ENCODE data around the gene LATS1. TPM values are rescaled to one million over a fixed set of nuclear protein-coding genes. Genes with fewer than 3 reads are reported as not detected.

Gene LATS1
- total and polyA plus RNA-seq, 2 donors from 2014 or later, result 3.3 to 32.4 TPM

DNA sequence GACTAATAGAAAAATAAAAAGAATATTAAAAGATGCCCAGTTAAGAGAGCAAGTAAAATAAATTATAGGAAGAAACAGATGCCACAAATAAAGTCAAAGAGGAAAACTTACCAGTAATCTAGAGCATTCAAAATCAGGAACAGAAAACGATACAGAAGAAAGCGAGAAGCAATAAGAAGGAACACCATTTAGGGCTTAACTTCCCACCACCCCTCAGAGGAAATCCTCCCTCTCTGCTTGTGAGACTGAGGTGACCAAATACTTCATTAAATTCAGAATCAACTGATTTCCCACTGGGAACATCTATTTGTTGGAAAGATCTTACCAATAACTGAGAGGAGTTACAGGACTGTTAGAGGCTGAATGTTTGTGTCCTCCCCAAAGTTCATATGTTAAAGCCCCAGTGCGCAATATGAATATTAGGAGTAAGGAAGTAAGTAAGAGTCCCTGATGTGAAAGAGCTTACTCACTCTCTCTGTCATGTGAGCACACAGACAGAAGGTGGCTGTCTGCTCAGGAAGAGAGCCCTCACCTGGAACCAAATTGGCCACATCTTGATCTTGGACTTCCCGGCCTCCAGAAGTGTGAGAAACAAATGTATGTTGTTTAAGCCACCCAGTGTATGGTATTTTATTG is 88.9 kb downstream of the LATS1 start:
- H3K9me3 ChIP-seq (ENCODE audit: control insufficient read depth in 2 of 3, insufficient read depth in 1 of 3, low read length in 3 of 3), result no peaks in the 10 kb centered on the region
- FAIRE-seq (no peak), DNase-seq (no peak)
- H3K36me3 ChIP-seq (ENCODE audit: control insufficient read depth in 2 of 3, insufficient read depth in 3 of 3, low read length in 3 of 3), result no peaks in the 10 kb centered on the region
- no peaks in the 10 kb centered on the region for H3K4me1 ChIP-seq (ENCODE audit: control insufficient read depth in 2 of 3, insufficient read depth in 2 of 3, low read depth in 1 of 3, low read length in 3 of 3)
- intact Hi-C loops (cut with DNase I), result no loop called here
- H3K27ac ChIP-seq (ENCODE audit: low read depth in 2 of 2, low read length in 2 of 2), result no peak overlapping the region
- no peaks in the 10 kb centered on the region for H3K27me3 ChIP-seq (ENCODE audit: control insufficient read depth, insufficient read depth, low read length)
- H3K9ac ChIP-seq (ENCODE audit: low read length in 3 of 3), result no peak overlapping the region
- no peak overlapping the region for H3K4me3 ChIP-seq (ENCODE audit: low read length in 3 of 3)
- TF ChIP-seq, protein P1, sequence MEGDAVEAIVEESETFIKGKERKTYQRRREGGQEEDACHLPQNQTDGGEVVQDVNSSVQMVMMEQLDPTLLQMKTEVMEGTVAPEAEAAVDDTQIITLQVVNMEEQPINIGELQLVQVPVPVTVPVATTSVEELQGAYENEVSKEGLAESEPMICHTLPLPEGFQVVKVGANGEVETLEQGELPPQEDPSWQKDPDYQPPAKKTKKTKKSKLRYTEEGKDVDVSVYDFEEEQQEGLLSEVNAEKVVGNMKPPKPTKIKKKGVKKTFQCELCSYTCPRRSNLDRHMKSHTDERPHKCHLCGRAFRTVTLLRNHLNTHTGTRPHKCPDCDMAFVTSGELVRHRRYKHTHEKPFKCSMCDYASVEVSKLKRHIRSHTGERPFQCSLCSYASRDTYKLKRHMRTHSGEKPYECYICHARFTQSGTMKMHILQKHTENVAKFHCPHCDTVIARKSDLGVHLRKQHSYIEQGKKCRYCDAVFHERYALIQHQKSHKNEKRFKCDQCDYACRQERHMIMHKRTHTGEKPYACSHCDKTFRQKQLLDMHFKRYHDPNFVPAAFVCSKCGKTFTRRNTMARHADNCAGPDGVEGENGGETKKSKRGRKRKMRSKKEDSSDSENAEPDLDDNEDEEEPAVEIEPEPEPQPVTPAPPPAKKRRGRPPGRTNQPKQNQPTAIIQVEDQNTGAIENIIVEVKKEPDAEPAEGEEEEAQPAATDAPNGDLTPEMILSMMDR (IDR thresholded peaks at IDR 0.05; ENCODE audit: borderline replicate concordance, extremely low read depth, insufficient read depth), result no peak

DNA sequence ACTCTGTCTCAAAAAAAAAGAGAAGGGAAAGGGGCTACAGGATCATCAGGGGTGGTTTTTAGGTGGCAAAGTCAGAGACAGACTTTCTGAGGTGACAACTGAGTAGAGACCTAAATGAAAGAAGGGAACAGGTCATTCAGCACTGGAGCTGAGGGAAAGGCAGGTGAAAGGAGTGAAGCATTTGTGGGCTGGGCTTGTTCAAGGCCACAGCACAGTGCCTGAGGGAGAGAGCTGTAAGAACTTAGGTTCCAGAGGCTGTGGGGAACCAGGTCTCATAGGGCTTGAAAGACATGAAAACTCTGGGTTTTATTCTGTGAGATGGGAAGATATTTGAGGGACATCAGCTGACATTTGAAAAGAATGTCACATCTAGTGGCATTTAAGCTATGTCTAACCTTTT is 90.2 kb downstream of the LATS1 start:
- FAIRE-seq, result no peak
- no peak for DNase-seq
- Histone ChIP-seq H3K4me1 (ENCODE audit: control insufficient read depth in 2 of 3, insufficient read depth in 2 of 3, low read depth in 1 of 3, low read length in 3 of 3) (no peaks in the 10 kb centered on the region), H3K9ac (ENCODE audit: low read length in 3 of 3) (no peak overlapping the region), H3K36me3 (ENCODE audit: control insufficient read depth in 2 of 3, insufficient read depth in 3 of 3, low read length in 3 of 3) (no peaks in the 10 kb centered on the region), H3K27me3 (ENCODE audit: control insufficient read depth, insufficient read depth, low read length) (no peaks in the 10 kb centered on the region), H3K27ac (ENCODE audit: low read depth in 2 of 2, low read length in 2 of 2) (no peak overlapping the region), H3K9me3 (ENCODE audit: control insufficient read depth in 2 of 3, insufficient read depth in 1 of 3, low read length in 3 of 3) (no peaks in the 10 kb centered on the region), H3K4me3 (ENCODE audit: low read length in 3 of 3) (no peak overlapping the region)
- intact Hi-C loops (cut with DNase I), result no loop called here
- TF ChIP-seq, protein P1 (IDR thresholded peaks at IDR 0.05; ENCODE audit: borderline replicate concordance, extremely low read depth, insufficient read depth), result no peak

DNA sequence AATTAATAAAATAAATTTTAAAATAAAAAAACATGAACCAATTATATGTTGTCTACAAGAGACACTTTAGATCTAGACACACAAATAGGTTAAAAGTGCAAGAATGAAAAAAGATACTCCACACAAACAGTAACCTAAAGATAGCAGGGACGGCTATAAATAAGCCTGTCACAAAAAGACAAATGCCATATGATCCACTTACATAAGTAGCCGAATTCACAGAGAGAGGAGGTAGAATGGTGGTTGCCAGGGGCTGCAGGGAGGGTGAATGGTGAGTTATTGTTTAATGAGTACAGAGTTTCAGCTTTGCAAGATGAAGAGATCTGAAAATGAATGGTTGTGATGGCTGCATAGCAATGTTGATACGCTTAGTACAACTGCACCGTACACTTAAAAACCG is 102.1 kb downstream of the LATS1 start:
- no peaks in the 10 kb centered on the region for H3K27me3 ChIP-seq (ENCODE audit: control insufficient read depth, insufficient read depth, low read length)
- TF ChIP-seq, protein P1 (IDR thresholded peaks at IDR 0.05; ENCODE audit: borderline replicate concordance, extremely low read depth, insufficient read depth), result no peak
- H3K9me3 ChIP-seq (ENCODE audit: control insufficient read depth in 2 of 3, insufficient read depth in 1 of 3, low read length in 3 of 3), result peaks cover 0 to 4% (median 0%) of the 10 kb centered on the region in 3 donors
- H3K36me3 ChIP-seq (ENCODE audit: control insufficient read depth in 2 of 3, insufficient read depth in 3 of 3, low read length in 3 of 3), result peaks cover 0 to under 1% (median 0%) of the 10 kb centered on the region in 3 donors
- no peak overlapping the region for H3K27ac ChIP-seq (ENCODE audit: low read depth in 2 of 2, low read length in 2 of 2)
- no peak overlapping the region for H3K9ac ChIP-seq (ENCODE audit: low read length in 3 of 3)
- no peak for FAIRE-seq
- H3K4me1 ChIP-seq (ENCODE audit: control insufficient read depth in 2 of 3, insufficient read depth in 2 of 3, low read depth in 1 of 3, low read length in 3 of 3), result no peaks in the 10 kb centered on the region
- no peak overlapping the region for H3K4me3 ChIP-seq (ENCODE audit: low read length in 3 of 3)
- no peak for DNase-seq
- intact Hi-C loops (cut with DNase I), result no loop called here

DNA sequence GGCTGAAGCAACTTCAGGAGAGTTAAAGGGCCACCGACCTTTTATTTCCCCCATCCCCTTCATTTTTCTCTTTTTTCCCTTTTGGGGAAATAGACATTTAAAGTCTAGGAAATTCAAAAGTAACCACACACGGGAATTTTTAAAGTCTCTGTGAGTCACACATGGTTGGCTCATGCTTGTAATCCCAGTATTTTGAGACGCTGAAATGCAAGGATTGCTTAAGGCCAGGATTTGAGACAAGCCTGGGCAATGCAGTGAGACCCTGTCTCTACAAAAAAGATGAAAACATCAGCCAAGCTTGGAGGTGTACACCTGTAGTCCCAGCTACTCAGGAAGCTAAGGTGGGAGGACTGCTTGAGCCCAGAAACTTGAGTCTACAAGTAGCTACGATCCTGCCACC is 103.6 kb downstream of the LATS1 start:
- FAIRE-seq (no peak), DNase-seq (no peak)
- Histone ChIP-seq H3K27ac (ENCODE audit: low read depth in 2 of 2, low read length in 2 of 2) (no peak overlapping the region), H3K9me3 (ENCODE audit: control insufficient read depth in 2 of 3, insufficient read depth in 1 of 3, low read length in 3 of 3) (peaks cover 0 to 4% (median 0%) of the 10 kb centered on the region in 3 donors), H3K36me3 (ENCODE audit: control insufficient read depth in 2 of 3, insufficient read depth in 3 of 3, low read length in 3 of 3) (no peaks in the 10 kb centered on the region), H3K27me3 (ENCODE audit: control insufficient read depth, insufficient read depth, low read length) (no peaks in the 10 kb centered on the region), H3K4me1 (ENCODE audit: control insufficient read depth in 2 of 3, insufficient read depth in 2 of 3, low read depth in 1 of 3, low read length in 3 of 3) (no peaks in the 10 kb centered on the region), H3K9ac (ENCODE audit: low read length in 3 of 3) (no peak overlapping the region), H3K4me3 (ENCODE audit: low read length in 3 of 3) (no peak overlapping the region)
- TF ChIP-seq, protein P1 (IDR thresholded peaks at IDR 0.05; ENCODE audit: borderline replicate concordance, extremely low read depth, insufficient read depth), result no peak
- intact Hi-C loops (cut with DNase I), result no loop called here

All from kidney (tissue), 14 donors.